T-helper 22 cell (primary cell): ENCODE measurements around the gene TRPT1.

Source experiments
- DNase-seq: peaks from one replicate; pipeline ENCODE4 v3.0.0-alpha.2; 2020; ENCODE audit warnings: low read depth

TRPT1 gene, protein sequence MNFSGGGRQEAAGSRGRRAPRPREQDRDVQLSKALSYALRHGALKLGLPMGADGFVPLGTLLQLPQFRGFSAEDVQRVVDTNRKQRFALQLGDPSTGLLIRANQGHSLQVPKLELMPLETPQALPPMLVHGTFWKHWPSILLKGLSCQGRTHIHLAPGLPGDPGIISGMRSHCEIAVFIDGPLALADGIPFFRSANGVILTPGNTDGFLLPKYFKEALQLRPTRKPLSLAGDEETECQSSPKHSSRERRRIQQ

DNA sequence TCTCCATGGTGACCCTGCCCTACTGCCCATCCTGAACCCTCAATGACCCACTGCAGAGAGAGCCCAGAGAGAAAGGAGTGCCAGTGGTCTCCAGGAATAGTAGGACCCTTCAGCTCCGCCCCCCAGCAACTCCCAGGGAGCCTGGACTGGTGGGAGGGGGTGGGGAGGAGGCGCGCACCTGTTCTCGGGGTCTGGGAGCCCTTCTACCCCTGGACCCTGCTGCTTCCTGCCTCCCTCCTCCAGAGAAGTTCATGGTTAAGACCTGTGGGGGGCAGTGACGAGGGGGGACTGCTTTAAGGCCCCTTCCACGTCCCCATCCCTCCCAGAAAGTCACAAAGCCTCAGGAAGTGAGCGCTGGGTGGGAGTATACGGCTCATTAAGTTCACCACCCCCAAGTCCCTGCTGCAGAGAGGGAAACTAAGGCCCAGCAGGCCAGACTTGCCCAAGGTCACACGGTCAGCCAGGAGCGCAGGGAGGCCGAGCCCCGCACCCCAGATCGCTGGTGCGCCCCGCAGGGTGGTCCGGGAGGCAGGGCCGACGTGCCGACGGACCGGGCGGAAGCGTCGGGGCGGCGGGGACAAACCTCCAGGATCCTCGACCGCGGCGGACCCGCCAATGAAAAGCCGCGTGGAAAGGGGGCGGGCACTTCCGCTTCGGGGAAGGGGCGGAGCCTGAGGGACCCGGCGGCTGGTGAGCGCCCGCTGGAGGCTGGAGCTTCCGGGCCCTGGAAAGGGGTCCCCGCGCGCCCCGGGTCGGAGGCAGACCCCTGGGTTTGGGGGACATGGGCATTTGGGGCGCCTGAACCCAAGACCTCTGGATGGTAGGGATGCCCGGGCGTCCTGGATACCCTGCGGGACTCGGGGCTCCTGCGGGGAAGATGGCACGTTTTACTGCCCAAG lies at the start of gene TRPT1, which contains the start of gene NUDT22:
Gene TRPT1 (minus strand): TSS at position 579 of the 899 bp plus-strand sequence. CDS start 326 bp downstream, at position 253.
Gene NUDT22 (plus strand): TSS at position 667 of the 899 bp plus-strand sequence. CDS start 379 bp downstream, outside the sequence.
- peak; percentile 81 for DNase-seq

DNA sequence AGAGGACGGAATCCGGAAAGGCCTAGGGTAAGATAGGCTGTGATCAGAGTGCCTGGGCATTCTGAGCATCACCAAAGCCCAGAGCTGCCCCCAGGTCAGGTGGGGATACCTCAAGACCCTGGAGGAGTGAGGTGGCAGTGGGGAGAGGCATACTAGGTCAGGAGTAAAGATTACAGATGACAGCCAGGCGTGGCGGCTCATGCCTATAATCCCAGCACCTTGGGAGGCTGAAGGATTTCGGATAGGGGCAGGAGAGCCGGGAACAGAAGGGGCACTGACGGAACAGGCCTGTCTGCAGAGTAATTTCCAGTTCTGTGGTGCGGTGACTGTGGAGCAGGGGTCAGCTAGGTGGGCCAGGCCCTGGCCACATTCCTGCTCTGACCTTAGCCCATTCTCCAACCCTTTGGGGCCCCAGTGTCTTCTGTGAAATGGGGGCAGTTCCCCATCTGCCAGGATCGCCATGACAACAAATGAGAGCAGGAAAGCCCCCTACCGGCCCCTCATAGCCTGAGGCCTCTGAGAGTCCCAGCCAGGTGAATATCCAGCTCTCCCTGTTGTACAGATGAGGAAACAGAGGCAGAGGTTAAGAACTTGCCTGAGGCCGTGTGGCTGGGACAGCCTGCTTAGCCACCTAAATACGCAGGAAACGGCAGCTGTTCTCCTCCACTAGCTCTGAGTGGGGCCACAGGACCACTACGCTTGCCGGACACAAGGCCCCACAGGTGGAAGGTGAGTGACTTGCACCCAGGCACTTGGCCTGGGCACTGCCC lies 49.2 kb upstream of the TRPT1 start:
- DNase-seq = no peak

DNA sequence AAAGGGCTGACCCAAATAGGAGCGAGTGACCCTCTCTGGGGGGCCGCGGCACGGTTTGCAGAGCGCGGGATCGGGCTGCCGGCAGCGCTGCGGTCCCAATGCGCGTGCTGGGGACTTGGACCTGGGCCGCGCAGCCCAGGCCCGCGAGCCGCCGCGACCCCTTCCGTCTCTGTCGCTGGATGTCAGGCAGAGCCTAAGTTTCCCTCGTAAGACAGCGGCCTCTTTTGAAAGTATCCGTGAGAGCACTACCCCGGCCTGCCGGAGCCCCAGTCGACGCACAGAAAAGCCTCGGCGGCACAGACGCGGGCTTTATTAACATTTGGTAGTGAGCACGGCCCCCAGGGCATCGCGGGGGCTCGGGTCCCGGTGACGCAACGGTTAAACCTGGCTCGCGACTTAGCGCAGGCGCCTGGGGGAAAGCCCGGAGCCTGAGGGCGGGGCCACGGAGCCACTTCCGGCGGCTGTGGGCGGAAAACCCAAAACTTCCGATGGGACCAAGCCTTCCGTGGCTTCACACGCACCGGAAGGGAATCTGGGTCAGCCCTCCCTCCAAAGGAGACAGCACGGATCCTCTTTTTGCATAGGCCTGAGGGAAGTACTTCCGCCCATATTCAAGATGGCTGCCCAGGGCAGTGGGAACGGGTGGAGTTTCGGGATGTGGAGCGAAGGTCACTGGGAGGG lies 43.7 kb upstream of the TRPT1 start:
- DNase-seq = peak; percentile 97

DNA sequence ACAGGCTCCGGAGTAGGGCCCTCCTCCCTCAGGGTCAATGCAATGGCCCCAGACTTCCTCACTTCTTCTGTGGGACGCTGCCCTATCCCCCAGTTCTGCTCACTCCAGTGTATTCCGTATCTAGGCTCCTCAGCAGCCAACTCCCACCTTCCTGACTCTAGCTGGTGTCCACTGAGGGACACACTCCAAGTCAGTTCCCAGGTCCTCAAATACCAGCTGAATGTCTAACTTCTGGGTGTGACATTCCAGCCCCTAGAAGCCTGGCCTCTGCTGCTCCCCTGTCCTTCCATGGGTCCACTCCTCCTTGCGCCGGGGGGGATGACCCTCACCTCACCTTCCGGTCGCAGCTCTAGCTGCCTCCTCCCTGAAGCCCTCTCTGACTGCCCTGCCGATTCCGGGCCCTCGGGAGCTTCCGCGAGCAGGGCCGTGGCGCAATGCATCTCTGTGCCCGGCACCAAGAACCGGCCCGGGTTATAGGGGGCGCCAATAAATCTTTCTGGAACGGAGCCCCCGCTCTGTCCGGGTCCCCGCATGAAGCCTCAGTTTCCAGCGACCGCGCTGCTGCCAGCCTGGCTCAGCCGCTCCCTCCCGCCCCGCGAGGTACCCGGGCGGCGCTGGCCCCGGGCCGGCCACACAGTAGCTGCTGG lies 43.0 kb upstream of the TRPT1 start:
- no peak for DNase-seq

DNA sequence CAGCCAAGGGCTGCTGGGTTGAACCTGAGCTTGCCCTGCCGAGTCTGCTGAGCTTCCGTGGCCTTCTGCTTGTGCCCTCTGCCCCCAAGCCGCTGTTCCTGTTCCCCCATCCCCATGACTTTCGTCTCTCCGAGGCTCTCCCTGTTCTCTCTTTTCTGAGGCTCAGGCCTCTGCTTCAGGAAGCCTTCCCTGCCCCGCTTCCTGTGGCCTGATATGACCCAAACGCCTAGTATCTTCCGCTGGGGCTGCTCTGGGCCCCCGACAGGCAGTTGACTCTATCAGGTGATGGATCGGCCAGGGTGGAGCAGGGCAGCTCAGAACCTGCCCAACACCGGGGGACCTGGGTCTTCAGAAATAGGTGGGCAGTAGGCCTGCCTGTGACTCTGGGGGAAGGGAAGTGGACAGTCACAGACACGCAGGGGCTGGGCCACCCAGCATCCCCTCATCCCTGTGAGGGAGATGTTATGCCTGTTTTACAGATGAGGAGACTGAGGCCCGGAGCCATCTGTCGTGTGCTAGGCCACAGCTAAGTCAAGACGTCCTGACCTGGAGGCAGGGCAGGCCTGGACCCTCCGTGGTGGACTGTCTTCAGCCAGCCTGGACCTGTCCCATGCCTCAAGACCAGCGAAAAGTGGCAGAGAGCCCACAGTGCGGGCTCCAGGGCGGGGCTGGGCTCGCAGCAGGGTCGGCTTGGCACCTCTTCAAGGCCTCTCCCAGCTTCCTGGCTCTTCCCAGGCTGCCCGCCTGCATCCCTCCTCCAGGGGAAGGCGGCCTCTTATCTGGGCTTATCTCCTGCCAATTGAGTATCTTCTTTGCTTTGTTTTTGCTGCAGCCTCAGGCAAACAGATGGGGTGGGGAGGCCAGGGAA lies 42.3 kb upstream of the TRPT1 start:
- DNase-seq = no peak

DNA sequence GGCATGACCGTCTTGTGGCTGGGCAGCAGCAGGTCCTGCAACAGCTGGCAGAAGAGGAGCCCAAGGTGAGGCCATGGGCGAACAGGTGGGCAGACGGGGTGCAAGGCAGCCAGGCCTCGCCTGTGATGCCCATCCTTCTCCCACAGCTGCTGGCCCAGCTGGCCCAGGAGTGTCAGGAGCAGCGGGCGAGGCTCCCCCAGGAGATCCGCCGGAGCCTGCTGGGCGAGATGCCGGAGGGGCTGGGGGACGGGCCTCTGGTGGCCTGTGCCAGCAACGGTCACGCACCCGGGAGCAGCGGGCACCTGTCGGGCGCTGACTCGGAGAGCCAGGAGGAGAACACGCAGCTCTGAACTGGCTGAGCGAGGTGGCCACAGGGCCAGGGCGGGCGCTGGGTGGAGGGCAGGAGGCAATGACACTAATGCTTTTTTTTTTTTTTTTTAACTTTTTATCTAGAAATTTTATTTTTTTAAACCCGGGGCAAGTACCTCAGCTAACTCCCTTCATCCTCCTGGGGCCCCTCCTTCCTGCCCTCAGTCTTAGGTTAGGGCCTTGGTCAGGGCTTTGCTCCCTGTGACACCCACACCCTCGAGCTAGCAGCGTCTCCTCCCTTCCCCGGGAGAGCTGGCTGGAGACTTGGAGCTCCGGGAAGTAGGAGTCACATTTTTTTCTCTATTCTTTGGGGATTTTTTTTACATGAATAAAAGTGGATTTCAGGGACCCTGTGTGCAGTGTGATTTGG lies 41.4 kb upstream of the TRPT1 start:
- DNase-seq = no peak

DNA sequence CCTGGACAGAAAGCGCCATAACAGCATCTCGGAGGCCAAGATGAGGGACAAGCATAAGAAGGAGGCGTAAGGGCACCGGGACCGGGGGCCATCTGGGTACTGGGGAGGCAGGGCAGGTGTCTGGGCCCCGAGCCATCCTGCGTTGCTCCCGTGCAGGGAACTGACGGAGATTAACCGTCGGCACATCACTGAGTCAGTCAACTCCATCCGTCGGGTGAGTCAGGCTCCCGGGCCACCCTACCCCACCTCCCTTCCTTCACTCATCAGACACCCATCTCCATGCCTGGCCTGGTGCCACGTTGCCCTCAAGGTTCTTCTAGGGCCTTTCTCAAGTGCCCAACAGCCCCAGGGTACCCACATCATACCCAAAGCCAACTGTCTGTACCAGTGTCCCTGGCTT lies 40.4 kb upstream of the TRPT1 start:
- DNase-seq = no peak

DNA sequence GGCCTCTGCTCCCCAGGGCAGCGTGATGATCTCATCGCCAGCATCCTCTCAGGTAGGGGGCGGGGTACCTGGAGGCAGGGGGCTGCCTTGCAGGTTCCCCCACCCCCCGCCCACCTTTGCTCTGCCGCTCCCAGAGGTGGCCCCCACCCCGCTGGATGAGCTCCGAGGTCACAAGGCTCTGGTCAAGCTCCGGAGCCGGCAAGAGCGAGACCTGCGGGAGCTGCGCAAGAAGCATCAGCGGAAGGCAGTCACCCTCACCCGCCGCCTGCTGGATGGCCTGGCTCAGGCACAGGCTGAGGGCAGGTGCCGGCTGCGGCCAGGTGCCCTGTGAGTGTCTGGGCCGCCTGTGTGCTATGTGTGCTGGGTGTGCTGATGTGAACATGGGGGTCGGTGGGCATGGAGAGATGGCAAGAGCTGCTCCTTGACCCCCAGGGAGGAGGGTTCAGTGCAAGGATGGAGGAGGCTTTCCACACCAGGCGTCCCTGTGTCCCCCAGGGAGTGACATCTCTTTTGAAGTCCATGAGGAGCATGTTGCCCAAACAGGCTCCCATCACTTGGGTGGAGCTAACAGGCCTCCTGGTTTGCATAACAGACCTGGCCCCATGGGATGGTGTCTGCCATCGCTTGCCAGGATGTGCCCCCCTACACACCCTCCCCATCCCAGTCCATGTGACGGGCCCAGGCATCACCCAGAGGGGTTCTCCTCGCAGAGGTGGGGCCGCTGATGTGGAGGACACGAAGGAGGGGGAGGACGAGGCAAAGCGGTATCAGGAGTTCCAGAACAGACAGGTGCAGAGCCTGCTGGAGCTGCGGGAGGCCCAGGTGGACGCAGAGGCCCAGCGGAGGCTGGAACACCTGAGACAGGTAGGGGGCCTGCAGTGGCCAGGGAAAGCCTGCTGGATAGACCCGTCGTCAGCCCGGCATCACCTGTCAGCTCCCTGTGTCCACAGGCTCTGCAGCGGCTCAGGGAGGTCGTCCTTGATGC lies 39.5 kb upstream of the TRPT1 start:
- DNase-seq = no peak

DNA sequence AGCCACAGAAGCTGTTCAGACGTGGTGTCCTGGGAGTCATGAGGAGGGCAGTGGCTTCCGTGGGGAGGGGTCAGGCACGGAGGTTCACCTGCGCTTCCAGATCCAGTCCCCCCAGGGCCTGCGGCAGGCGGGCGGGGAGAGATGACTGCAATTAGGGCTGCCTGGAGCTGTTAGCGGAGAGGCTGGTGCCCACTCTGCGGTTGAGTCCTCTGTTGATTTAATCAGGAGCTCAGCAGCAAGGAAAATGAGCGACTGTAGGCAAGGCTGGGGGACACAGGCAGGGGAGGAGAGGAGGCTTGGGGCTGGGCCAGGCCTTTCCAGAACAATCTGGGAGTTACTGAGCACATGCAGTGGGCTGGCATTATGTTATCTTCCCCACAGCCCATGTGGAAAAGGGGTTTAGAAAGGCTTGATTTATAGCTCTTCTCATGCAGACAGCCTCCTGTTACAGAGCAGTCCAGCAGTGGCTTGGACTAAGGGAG lies 38.4 kb upstream of the TRPT1 start:
- DNase-seq = no peak

DNA sequence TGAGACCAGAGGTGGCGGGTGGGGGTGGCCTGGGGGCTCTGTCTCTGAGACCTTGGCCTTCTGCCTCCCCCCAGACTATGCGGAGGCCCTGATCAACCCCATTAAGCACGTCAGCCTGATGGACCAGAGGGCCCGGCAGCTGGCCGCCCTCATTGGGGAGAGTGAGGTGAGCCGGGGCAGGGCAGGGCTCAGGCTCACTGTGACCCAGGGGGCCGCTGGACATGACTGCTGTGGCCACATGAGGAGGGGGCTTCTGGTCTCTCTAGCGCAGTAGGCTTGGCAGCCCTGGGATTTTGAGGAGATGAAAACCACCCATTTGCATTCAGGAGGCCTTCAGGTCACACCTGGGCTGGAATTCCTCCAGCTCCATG lies 37.9 kb upstream of the TRPT1 start:
- no peak for DNase-seq

DNA sequence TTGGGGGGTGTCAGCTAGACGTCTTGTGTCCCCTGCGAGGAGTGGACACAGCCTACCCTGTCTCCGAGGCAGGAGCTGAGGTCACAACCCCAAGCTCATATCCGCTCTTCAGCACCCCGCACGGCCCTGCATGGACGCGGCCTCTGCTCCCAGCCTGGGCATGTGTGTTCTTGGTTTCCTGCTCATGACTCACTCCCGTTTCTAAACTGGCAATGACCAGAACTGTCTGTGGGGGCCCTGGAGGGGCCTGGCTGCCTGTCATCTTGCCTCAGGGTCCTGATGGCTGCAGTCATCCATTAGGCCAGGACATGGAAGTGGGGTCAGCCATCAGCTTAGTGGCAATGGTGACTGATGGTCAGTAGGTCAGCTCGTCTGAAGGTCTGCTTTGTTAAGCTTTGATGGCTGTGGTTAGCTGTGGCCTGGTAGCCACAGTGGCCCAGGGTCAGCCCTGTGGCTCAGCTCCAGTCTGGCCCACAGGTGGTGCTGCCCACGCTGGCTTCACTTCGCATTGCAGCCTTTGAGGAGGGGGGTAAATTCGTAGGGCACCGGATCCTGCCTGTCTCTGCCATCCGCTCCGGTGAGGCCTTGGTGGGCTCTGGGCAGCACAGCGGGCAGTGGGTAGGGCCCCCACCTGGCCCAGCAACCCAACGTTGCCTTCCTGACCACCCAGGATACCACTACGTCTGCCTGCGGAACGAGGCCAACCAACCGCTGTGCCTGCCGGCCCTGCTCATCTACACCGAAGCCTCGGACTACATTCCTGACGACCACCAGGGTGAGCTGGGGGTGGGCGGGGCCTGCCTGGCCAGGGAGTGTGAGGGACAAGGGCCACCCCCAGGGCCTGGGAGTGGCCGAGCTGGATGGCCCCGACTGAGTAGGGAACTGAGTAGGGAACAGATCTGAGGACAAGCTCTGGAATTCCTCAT lies 37.3 kb upstream of the TRPT1 start:
- no peak for DNase-seq

DNA sequence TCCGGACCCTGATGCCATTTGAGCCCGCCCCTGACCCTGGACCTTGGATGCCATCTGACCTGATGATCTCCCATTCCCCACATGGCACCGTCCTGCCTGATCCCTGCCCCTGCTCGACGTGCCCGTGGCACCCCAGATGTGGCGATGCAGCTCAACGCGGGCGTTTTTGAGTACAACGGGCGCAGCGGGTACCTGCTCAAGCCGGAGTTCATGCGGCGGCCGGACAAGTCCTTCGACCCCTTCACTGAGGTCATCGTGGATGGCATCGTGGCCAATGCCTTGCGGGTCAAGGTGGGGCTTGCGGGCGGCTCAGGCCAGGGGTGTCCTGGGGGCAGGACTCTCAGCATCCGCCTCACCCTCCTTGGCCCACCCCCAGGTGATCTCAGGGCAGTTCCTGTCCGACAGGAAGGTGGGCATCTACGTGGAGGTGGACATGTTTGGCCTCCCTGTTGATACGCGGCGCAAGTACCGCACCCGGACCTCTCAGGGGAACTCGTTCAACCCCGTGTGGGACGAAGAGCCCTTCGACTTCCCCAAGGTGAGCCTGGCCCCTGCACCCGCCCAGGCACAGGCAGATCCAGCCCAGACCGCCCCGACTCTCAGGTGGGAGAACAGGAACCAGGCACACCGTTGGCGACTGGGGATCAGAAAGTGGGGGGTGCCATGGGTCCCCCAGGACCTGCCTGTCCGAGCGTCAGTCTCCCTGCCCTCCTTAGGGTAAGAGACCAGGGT lies 36.5 kb upstream of the TRPT1 start:
- no peak for DNase-seq

DNA sequence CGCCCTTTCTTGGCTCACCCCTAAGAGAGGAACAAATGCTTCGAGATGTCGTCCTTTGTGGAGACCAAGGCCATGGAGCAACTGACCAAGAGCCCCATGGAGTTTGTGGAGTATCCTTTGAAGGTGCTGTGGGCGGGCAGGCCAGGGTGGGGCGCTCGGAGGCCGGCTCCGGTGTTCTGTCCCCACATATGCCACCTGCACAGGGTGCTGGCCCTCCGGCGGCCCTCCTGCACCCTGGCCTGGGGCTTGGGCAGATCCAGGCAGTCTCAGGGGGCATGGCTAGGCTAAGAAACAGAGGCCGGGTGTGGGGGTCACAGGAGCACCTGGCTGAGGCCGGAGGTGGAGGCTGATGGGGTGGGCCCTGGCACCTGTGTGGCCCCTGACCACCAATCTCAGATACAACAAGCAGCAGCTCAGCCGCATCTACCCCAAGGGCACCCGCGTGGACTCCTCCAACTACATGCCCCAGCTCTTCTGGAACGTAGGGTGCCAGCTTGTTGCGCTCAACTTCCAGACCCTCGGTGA lies 35.6 kb upstream of the TRPT1 start:
- no peak for DNase-seq

DNA sequence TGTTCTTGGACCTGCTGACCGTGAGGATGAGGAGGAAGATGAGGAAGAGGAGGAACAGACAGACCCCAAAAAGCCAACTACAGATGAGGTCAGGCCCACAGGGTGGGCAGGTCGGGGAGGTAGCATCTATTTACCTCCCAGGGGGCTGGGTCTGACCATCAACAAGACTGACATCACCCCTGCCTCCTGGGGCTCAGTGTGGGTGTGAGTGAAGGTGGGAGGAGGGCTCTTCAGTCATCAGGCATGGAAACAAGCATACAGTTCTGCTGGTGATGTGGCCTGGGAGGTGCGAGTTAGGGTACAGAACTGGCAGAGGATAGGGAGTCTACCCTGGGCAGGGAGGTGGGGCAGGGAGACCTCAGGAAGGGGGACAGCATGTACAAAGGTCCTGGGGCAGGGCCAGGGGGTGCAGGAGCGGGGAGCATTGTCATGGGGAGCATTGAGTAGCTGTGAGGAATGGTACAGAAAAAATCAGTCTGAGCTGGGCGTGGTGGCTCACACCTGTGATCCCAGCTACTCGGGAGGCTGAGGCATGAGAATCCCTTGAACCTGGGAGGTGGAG lies 34.2 kb upstream of the TRPT1 start:
- no peak for DNase-seq

DNA sequence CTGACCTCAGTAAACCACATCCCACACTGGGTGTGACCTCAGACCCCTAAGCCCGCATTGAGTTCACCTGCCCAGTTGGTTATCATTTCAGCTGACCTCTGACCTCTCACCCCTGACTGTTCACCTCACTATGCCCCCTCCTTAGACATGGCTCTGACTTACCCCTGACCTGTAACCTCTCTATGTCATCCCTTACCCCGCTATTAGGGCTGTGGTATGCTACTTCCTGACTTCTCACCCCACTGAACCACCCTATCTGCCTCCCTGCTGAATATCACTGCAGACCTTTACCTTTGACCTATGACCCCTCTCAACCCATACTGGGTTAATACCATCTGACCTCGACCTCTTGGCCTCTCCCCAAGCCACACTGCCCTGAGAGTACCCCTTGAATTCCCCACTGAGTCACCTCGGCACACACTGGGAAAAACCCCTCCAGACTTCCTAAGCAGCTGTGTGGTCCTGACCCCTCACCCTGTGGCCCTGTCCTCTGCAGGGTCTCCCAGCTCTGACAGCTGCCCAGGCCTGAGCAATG lies 33.6 kb upstream of the TRPT1 start:
- no peak for DNase-seq
